Liver (tissue), 3 donors: Measurements from ENCODE around the gene LUZP4.

ENCODE experiments used
- HNF4A ChIP-seq, 2 donors: conservative IDR thresholded peaks; 2 replicates each; pipeline ENCODE4 v1.6.1; 2016; ENCODE audit warnings: antibody characterized with exemption in 2 of 2, mild to moderate bottlenecking in 2 of 2
- RAD21 ChIP-seq, 2 donors: IDR thresholded peaks; 2 replicates each; pipeline ENCODE4 v1.6.1; 2016; ENCODE audit warnings: antibody characterized with exemption in 2 of 2, mild to moderate bottlenecking in 2 of 2
- TAF1 ChIP-seq: conservative IDR thresholded peaks from 2 replicates; pipeline ENCODE4 v1.6.1; 2016; ENCODE audit warnings: antibody characterized with exemption, mild to moderate bottlenecking
- YY1 ChIP-seq: IDR thresholded peaks from 2 replicates; pipeline ENCODE4 v1.6.1; 2016; ENCODE audit warnings: antibody characterized with exemption, mild to moderate bottlenecking
- TF ChIP-seq, protein P1 (sequence below): fragments of 150-350 bp; IDR thresholded peaks from 2 replicates; pipeline ENCODE4 v1.5.1; 2017; ENCODE audit warnings: improper control_type of control experiment, low read depth, low read length; ENCODE audit not compliant: missing input control
- TF ChIP-seq, protein P2 (sequence below): IDR thresholded peaks from 2 replicates; pipeline ENCODE4 v1.6.1; 2016; ENCODE audit warnings: antibody characterized with exemption, mild to moderate bottlenecking
- TF ChIP-seq, protein P3 (sequence below): IDR thresholded peaks from 2 replicates; pipeline ENCODE4 v1.6.1; 2016; ENCODE audit warnings: antibody characterized with exemption
- donor health status: healthy.
- donor health status: healthy.

DNA sequence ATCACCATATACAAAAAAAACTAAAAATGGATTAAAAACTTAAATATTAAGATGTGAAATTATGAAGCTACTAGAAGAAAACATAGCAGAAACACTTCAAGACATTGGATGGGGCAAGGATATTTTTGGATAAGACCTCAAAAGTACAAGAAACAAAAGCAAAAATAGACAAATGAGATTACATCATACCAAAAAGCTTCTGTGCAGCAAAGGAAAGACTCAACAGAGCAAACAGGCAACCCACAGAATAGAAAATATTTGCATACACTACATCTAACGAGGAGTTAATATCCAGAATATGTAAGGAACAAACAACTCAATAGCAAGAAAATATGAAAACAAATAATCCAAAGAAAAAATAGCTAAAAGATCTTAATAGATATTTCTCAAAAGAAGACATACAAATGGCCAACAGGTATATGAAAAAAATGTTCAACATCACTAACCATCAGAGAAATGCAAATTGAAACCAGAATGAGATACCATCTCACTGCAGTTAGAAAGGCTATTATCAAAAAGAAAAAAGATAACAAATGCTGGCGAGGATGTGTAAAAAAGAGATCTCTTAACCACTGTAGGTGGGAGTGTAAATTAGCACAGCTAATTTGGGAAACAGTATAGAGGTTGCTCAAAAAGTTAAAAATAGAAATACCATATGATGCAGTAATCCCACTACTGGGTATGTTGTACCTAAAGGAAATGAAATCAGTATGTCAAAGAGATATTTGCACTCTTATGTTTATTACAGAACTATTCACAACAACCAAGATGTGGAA lies 37.9 kb upstream of the LUZP4 start:
- no peak for TF ChIP-seq HNF4A (conservative IDR thresholded peaks at IDR 0.05)
- TF ChIP-seq, protein P1, sequence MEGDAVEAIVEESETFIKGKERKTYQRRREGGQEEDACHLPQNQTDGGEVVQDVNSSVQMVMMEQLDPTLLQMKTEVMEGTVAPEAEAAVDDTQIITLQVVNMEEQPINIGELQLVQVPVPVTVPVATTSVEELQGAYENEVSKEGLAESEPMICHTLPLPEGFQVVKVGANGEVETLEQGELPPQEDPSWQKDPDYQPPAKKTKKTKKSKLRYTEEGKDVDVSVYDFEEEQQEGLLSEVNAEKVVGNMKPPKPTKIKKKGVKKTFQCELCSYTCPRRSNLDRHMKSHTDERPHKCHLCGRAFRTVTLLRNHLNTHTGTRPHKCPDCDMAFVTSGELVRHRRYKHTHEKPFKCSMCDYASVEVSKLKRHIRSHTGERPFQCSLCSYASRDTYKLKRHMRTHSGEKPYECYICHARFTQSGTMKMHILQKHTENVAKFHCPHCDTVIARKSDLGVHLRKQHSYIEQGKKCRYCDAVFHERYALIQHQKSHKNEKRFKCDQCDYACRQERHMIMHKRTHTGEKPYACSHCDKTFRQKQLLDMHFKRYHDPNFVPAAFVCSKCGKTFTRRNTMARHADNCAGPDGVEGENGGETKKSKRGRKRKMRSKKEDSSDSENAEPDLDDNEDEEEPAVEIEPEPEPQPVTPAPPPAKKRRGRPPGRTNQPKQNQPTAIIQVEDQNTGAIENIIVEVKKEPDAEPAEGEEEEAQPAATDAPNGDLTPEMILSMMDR, result no peak
- no peak for TF ChIP-seq TAF1
- TF ChIP-seq, protein P2, sequence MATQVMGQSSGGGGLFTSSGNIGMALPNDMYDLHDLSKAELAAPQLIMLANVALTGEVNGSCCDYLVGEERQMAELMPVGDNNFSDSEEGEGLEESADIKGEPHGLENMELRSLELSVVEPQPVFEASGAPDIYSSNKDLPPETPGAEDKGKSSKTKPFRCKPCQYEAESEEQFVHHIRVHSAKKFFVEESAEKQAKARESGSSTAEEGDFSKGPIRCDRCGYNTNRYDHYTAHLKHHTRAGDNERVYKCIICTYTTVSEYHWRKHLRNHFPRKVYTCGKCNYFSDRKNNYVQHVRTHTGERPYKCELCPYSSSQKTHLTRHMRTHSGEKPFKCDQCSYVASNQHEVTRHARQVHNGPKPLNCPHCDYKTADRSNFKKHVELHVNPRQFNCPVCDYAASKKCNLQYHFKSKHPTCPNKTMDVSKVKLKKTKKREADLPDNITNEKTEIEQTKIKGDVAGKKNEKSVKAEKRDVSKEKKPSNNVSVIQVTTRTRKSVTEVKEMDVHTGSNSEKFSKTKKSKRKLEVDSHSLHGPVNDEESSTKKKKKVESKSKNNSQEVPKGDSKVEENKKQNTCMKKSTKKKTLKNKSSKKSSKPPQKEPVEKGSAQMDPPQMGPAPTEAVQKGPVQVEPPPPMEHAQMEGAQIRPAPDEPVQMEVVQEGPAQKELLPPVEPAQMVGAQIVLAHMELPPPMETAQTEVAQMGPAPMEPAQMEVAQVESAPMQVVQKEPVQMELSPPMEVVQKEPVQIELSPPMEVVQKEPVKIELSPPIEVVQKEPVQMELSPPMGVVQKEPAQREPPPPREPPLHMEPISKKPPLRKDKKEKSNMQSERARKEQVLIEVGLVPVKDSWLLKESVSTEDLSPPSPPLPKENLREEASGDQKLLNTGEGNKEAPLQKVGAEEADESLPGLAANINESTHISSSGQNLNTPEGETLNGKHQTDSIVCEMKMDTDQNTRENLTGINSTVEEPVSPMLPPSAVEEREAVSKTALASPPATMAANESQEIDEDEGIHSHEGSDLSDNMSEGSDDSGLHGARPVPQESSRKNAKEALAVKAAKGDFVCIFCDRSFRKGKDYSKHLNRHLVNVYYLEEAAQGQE, result no peak
- TF ChIP-seq RAD21 (IDR thresholded peaks at IDR 0.05), result no peak
- TF ChIP-seq, protein P3, sequence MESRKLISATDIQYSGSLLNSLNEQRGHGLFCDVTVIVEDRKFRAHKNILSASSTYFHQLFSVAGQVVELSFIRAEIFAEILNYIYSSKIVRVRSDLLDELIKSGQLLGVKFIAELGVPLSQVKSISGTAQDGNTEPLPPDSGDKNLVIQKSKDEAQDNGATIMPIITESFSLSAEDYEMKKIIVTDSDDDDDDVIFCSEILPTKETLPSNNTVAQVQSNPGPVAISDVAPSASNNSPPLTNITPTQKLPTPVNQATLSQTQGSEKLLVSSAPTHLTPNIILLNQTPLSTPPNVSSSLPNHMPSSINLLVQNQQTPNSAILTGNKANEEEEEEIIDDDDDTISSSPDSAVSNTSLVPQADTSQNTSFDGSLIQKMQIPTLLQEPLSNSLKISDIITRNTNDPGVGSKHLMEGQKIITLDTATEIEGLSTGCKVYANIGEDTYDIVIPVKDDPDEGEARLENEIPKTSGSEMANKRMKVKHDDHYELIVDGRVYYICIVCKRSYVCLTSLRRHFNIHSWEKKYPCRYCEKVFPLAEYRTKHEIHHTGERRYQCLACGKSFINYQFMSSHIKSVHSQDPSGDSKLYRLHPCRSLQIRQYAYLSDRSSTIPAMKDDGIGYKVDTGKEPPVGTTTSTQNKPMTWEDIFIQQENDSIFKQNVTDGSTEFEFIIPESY, result no peak
- TF ChIP-seq YY1, result no peak
